HG02763 (cell line): ENCODE measurements around the gene FLT3.

Experiments
- ATAC-seq: cut with Tn5 transposase; IDR thresholded peaks from one replicate; pipeline ENCODE4 v1.9.1; 2021; ENCODE audit warnings: mild to moderate bottlenecking, moderate library complexity; ENCODE audit not compliant: unreplicated experiment

Gene FLT3

GRCh38 chr13:27963491-27963890 is 136.9 kb downstream of the FLT3 start:
- ATAC-seq = no peak

- no peak for ATAC-seq
Measured at GRCh38 chr13:27962982-27963381, 137.4 kb downstream of the FLT3 start.

GRCh38 chr13:27962128-27962841 is 138.1 kb downstream of the FLT3 start:
- no peak for ATAC-seq

- ATAC-seq = no peak
Measured at GRCh38 chr13:27961227-27962085, 138.9 kb downstream of the FLT3 start.

GRCh38 chr13:27960362-27961226 is 139.8 kb downstream of the FLT3 start:
- ATAC-seq = no peak

GRCh38 chr13:27959976-27960361 is 140.4 kb downstream of the FLT3 start:
- no peak for ATAC-seq

GRCh38 chr13:27956576-27957300 is 143.6 kb downstream of the FLT3 start:
- ATAC-seq = no peak

- no peak for ATAC-seq
Measured at GRCh38 chr13:27955014-27955591, 145.3 kb downstream of the FLT3 start.

GRCh38 chr13:27954406-27954851 is 145.9 kb downstream of the FLT3 start:
- peak; percentile 30 for ATAC-seq

- peak; percentile 80 for ATAC-seq
Measured at GRCh38 chr13:27953676-27954405, 146.5 kb downstream of the FLT3 start.
